GM23338 (cell line): ENCODE data around the gene STK17A. TPM values are rescaled to one million over a fixed set of nuclear protein-coding genes. Genes with fewer than 3 reads are reported as not detected.

ENCODE experiments used
- ATAC-seq: fragments of 200-7000 bp; cut with Tn5 transposase; 3 replicates; pipeline ENCODE4 v1.9.1; 2020
- DNase-seq: peaks from one replicate; pipeline ENCODE4 v3.0.0-alpha.2; 2015; ENCODE audit warnings: low spot score
- H2AFZ ChIP-seq: fragments of 200-600 bp; sonication (generic); 2 replicates; pipeline ENCODE4 v1.8.0; 2016; ENCODE audit warnings: antibody characterized with exemption, mild to moderate bottlenecking, moderate library complexity
- H3F3A ChIP-seq: fragments of 200-600 bp; sonication (generic); replicated peaks from 2 replicates; pipeline ENCODE4 v1.8.0; 2017; ENCODE audit warnings: antibody characterized with exemption, mixed run types, low read depth
- H3K27ac ChIP-seq: fragments of 200-600 bp; sonication (generic); 2 replicates; pipeline ENCODE4 v1.6.1; 2016; ENCODE audit warnings: low read depth
- H3K27me3 ChIP-seq: fragments of 200-600 bp; sonication (generic); 2 replicates; pipeline ENCODE4 v1.8.0; 2016; ENCODE audit warnings: mild to moderate bottlenecking, mixed run types, moderate library complexity; ENCODE audit not compliant: insufficient read depth
- H3K36me3 ChIP-seq: fragments of 200-600 bp; sonication (generic); 2 replicates; pipeline ENCODE4 v1.8.0; 2016; ENCODE audit warnings: mild to moderate bottlenecking; ENCODE audit not compliant: insufficient read depth
- H3K4me1 ChIP-seq: fragments of 200-600 bp; sonication (generic); 2 replicates; pipeline ENCODE4 v1.8.0; 2016; ENCODE audit warnings: mild to moderate bottlenecking, moderate library complexity; ENCODE audit not compliant: insufficient read depth
- H3K4me2 ChIP-seq: fragments of 200-600 bp; sonication (generic); 2 replicates; pipeline ENCODE4 v1.7.1; 2017; ENCODE audit warnings: mixed run types
- H3K4me3 ChIP-seq: fragments of 200-600 bp; sonication (generic); 2 replicates; pipeline ENCODE4 v1.6.1; 2016; ENCODE audit warnings: mixed run types
- H3K79me2 ChIP-seq: fragments of 200-600 bp; sonication (generic); replicated peaks from 2 replicates; pipeline ENCODE4 v1.8.0; 2017; ENCODE audit warnings: mild to moderate bottlenecking; ENCODE audit not compliant: insufficient read depth
- H3K9me2 ChIP-seq: fragments of 200-600 bp; sonication (generic); 2 replicates; pipeline ENCODE4 v1.8.0; 2017; ENCODE audit not compliant: insufficient read depth
- H4K20me1 ChIP-seq: fragments of 200-600 bp; sonication (generic); replicated peaks from 2 replicates; pipeline ENCODE4 v1.8.0; 2017; ENCODE audit warnings: mild to moderate bottlenecking; ENCODE audit not compliant: insufficient read depth
- H3K27ac Mint-ChIP-seq: 2 replicates; pipeline ENCODE4 v1.8.0; 2020; ENCODE audit warnings: inconsistent platforms, mild to moderate bottlenecking, moderate library complexity, mixed read lengths
- H3K27me3 Mint-ChIP-seq: 3 replicates; pipeline ENCODE4 v1.8.0; 2022; ENCODE audit warnings: low read depth, mild to moderate bottlenecking, moderate library complexity, mixed read lengths, inconsistent platforms; ENCODE audit not compliant: insufficient read depth, poor library complexity
- H3K36me3 Mint-ChIP-seq: 3 replicates; pipeline ENCODE4 v1.8.0; 2021; ENCODE audit warnings: low read depth, mild to moderate bottlenecking, inconsistent platforms, moderate library complexity, mixed read lengths
- H3K4me1 Mint-ChIP-seq: 3 replicates; pipeline ENCODE4 v1.8.0; 2020; ENCODE audit warnings: mild to moderate bottlenecking, inconsistent platforms, mixed read lengths
- H3K4me3 Mint-ChIP-seq: 3 replicates; pipeline ENCODE4 v1.8.0; 2021; ENCODE audit warnings: moderate library complexity, mild to moderate bottlenecking, inconsistent platforms, mixed read lengths
- H3K9me3 Mint-ChIP-seq: 3 replicates; pipeline ENCODE4 v1.8.0; 2020; ENCODE audit warnings: moderate library complexity, mild to moderate bottlenecking, inconsistent platforms, mixed read lengths
- CREB1 ChIP-seq: fragments of 250-450 bp; sonication (Bioruptor Pico); IDR thresholded peaks from 2 replicates; pipeline ENCODE4 v1.5.0; 2020; ENCODE audit warnings: low read depth, mild to moderate bottlenecking, moderate library complexity
- CTCF ChIP-seq, 2 experiments: fragments of 200-600 bp in 1 of 2; sonication (generic) in 1 of 2; conservative IDR thresholded peaks; 2 replicates each; pipeline versions ENCODE4 v1.5.1 to v1.6.1; 2016 to 2017; ENCODE audit warnings: antibody characterized with exemption in 2 of 2, low read depth in 2 of 2, mild to moderate bottlenecking in 2 of 2, moderate library complexity in 1 of 2
- ETS1 ChIP-seq: IDR thresholded peaks from 2 replicates; pipeline ENCODE4 v1.6.1; 2016; ENCODE audit warnings: antibody characterized with exemption
- EZH2 ChIP-seq: fragments of 200-600 bp; sonication (generic); IDR thresholded peaks from one replicate; pipeline ENCODE4 v1.8.0; 2017; ENCODE audit warnings: antibody characterized with exemption, mild to moderate bottlenecking, low read depth; ENCODE audit not compliant: unreplicated experiment
- EZH2phosphoT487 ChIP-seq: fragments of 200-600 bp; sonication (generic); IDR thresholded peaks from one replicate; pipeline ENCODE4 v1.8.1; 2018; ENCODE audit warnings: antibody characterized with exemption; ENCODE audit not compliant: unreplicated experiment
- JUNB ChIP-seq: IDR thresholded peaks from one replicate; pipeline ENCODE4 v1.6.1; 2016; ENCODE audit warnings: antibody characterized with exemption; ENCODE audit not compliant: unreplicated experiment
- NANOG ChIP-seq: IDR thresholded peaks from 2 replicates; pipeline ENCODE4 v1.6.1; 2016; ENCODE audit warnings: antibody characterized with exemption, borderline replicate concordance
- POLR2AphosphoS5 ChIP-seq: IDR thresholded peaks from 2 replicates; pipeline ENCODE4 v1.6.1; 2016; ENCODE audit warnings: antibody characterized with exemption, low read depth
- REST ChIP-seq: IDR thresholded peaks from one replicate; pipeline ENCODE4 v1.6.1; 2018; ENCODE audit warnings: antibody characterized with exemption; ENCODE audit not compliant: unreplicated experiment
- STAT1 ChIP-seq: IDR thresholded peaks from one replicate; pipeline ENCODE4 v1.6.1; 2016; ENCODE audit warnings: antibody characterized with exemption; ENCODE audit not compliant: unreplicated experiment
- ZNF114 ChIP-seq: fragments of 250-450 bp; sonication (Bioruptor Pico); IDR thresholded peaks from 2 replicates; pipeline ENCODE4 v1.5.0; 2020; ENCODE audit warnings: mild to moderate bottlenecking, moderate library complexity
- ZNF331 ChIP-seq: fragments of 250-450 bp; sonication (Bioruptor Pico); IDR thresholded peaks from 2 replicates; pipeline ENCODE4 v1.5.0; 2020; ENCODE audit warnings: low read depth, mild to moderate bottlenecking, moderate library complexity
- polyA plus RNA-seq: library from polyadenylated mRNA; unstranded; fragments of >200 nt; fragmentation: Nextera tagmentation; extraction: Ambion mirVana; gene quantifications from 2 replicates; pipeline ENCODE4 v1.2.1, GENCODE V29; 2016
- total RNA-seq: library from RNA; depleted of rRNA; stranded (reverse); fragments of >200 nt; shearing (Covaris generic); gene quantifications from 2 replicates; pipeline ENCODE4 v1.2.3, GENCODE V29; 2014

STK17A gene
- total and polyA plus RNA-seq, 2 experiments from 2014 or later, result 21.2 to 21.8 TPM

- peaks cover 36% of the 10 kb centered on the region; the same call in 2 of the 3 replicates for H3K36me3 Mint-ChIP-seq
- peaks cover 5% of the 10 kb centered on the region; the same call in 2 of the 3 replicates for H3K4me1 Mint-ChIP-seq
- ATAC-seq (no peak), DNase-seq (no peak)
- Histone ChIP-seq H3K4me1 (peaks cover 4% of the 10 kb centered on the region), H3K27me3 (no peaks in the 10 kb centered on the region), H3K27ac (no peak overlapping the region), H3F3A (no peaks in the 10 kb centered on the region), H4K20me1 (no peaks in the 10 kb centered on the region), H3K9me2 (no peaks in the 10 kb centered on the region), H3K79me2 (no peaks in the 10 kb centered on the region), H2AFZ (no peak overlapping the region), H3K4me3 (no peak overlapping the region), H3K36me3 (peaks cover 13% of the 10 kb centered on the region; the same call in 1 of the 2 replicates), H3K4me2 (no peak overlapping the region)
- no peak overlapping the region for H3K27ac Mint-ChIP-seq
- TF ChIP-seq JUNB (no peak), EZH2phosphoT487 (no peak), POLR2AphosphoS5 (no peak), REST (no peak), ETS1 (no peak), CREB1 (no peak), ZNF331 (CRISPR knock-in tag) (no peak), NANOG (no peak), ZNF114 (CRISPR knock-in tag) (no peak), EZH2 (no peak), CTCF (conservative IDR thresholded peaks at IDR 0.05; ENCODE audit: low read depth in 2 of 2) (no peak), STAT1 (no peak)
- no peak overlapping the region for H3K4me3 Mint-ChIP-seq
- no peaks in the 10 kb centered on the region for H3K9me3 Mint-ChIP-seq
- peaks cover 5% of the 10 kb centered on the region for H3K27me3 Mint-ChIP-seq
These were observed 47.6 kb downstream of the STK17A start for GRCh38 chr7:43630482-43630881.
